Muscle layer of duodenum (tissue), 2 donors: Measurements from ENCODE around the gene RPL13.

ENCODE experiments used
- H3K27ac ChIP-seq: one replicate; pipeline ENCODE4 v1.7.0; 2013; ENCODE audit warnings: mild to moderate bottlenecking, low read length
- H3K27me3 ChIP-seq: one replicate; pipeline ENCODE4 v1.7.0; 2013; ENCODE audit warnings: low read depth, mild to moderate bottlenecking, control low read depth, low read length
- H3K36me3 ChIP-seq, 2 donors: one replicate each; pipeline ENCODE4 v1.7.0; 2013; ENCODE audit warnings: low read length in 2 of 2, control low read depth in 1 of 2, mild to moderate bottlenecking in 1 of 2; ENCODE audit not compliant: insufficient read depth in 2 of 2, control insufficient read depth in 1 of 2
- H3K4me1 ChIP-seq, 2 donors: one replicate each; pipeline ENCODE4 v1.7.0; 2013; ENCODE audit warnings: low read length in 2 of 2, mild to moderate bottlenecking in 2 of 2, control low read depth in 1 of 2, moderate library complexity in 1 of 2; ENCODE audit not compliant: insufficient read depth in 2 of 2, control insufficient read depth in 1 of 2
- H3K4me3 ChIP-seq, 2 donors: one replicate each; pipeline ENCODE4 v1.7.0; 2013; ENCODE audit warnings: low read length in 2 of 2, low read depth in 1 of 2, mild to moderate bottlenecking in 1 of 2
- H3K9me3 ChIP-seq, 2 donors: one replicate each; pipeline ENCODE4 v1.7.0; 2013; ENCODE audit warnings: low read length in 2 of 2, control low read depth in 1 of 2, mild to moderate bottlenecking in 1 of 2; ENCODE audit not compliant: control insufficient read depth in 1 of 2
- donor health status: healthy.

The RPL13 gene

GRCh38 chr16:89606006-89606405, 45.5 kb downstream of the RPL13 start:
- Histone ChIP-seq H3K27me3 (no peaks in the 10 kb centered on the region), H3K4me3 (no peak overlapping the region), H3K9me3 (no peaks in the 10 kb centered on the region), H3K4me1 (peaks cover 0 to 5% of the 10 kb centered on the region in 2 donors), H3K36me3 (no peaks in the 10 kb centered on the region), H3K27ac (no peak overlapping the region)

- no peaks in the 10 kb centered on the region for H3K27me3 ChIP-seq
- no peaks in the 10 kb centered on the region for H3K9me3 ChIP-seq
- no peak overlapping the region for H3K4me3 ChIP-seq
- no peaks in the 10 kb centered on the region for H3K36me3 ChIP-seq
- H3K27ac ChIP-seq = no peak overlapping the region
- H3K4me1 ChIP-seq = peaks cover 0 to 5% of the 10 kb centered on the region in 2 donors
Observed at GRCh38 chr16:89607453-89607852, 47.0 kb downstream of the RPL13 start.

- Histone ChIP-seq H3K36me3 (no peaks in the 10 kb centered on the region), H3K27me3 (no peaks in the 10 kb centered on the region), H3K4me1 (no peaks in the 10 kb centered on the region), H3K9me3 (no peaks in the 10 kb centered on the region), H3K27ac (no peak overlapping the region), H3K4me3 (no peak overlapping the region)
Observed at GRCh38 chr16:89607937-89608740, 47.7 kb downstream of the RPL13 start.

- Histone ChIP-seq H3K36me3 (no peaks in the 10 kb centered on the region), H3K27me3 (no peaks in the 10 kb centered on the region), H3K4me3 (no peak overlapping the region), H3K9me3 (no peaks in the 10 kb centered on the region), H3K4me1 (no peaks in the 10 kb centered on the region), H3K27ac (no peak overlapping the region)
Observed at GRCh38 chr16:89610108-89610453, 49.6 kb downstream of the RPL13 start.

GRCh38 chr16:89612415-89613166, 52.1 kb downstream of the RPL13 start:
- no peak overlapping the region for H3K4me3 ChIP-seq
- H3K9me3 ChIP-seq = no peaks in the 10 kb centered on the region
- H3K27ac ChIP-seq = no peak overlapping the region
- H3K4me1 ChIP-seq = no peaks in the 10 kb centered on the region
- no peaks in the 10 kb centered on the region for H3K27me3 ChIP-seq
- no peaks in the 10 kb centered on the region for H3K36me3 ChIP-seq

GRCh38 chr16:89613231-89613953, 52.9 kb downstream of the RPL13 start, which contains the start of gene DPEP1:
DPEP1 (plus strand) TSS chr16:89613642; CDS start chr16:89630411, 16,769 bp downstream.
- Histone ChIP-seq H3K27me3 (no peaks in the 10 kb centered on the region), H3K4me3 (no peak within 1 kb of the TSS), H3K9me3 (no peaks in the 10 kb centered on the region), H3K36me3 (no peaks in the 10 kb centered on the region), H3K4me1 (no peaks in the 10 kb centered on the region), H3K27ac (no peak within 1 kb of the TSS)

- H3K9me3 ChIP-seq = no peaks in the 10 kb centered on the region
- no peaks in the 10 kb centered on the region for H3K36me3 ChIP-seq
- no peaks in the 10 kb centered on the region for H3K27me3 ChIP-seq
- no peak overlapping the region for H3K4me3 ChIP-seq
- H3K27ac ChIP-seq = no peak overlapping the region
- H3K4me1 ChIP-seq = no peaks in the 10 kb centered on the region
Observed at GRCh38 chr16:89613954-89614459, 53.5 kb downstream of the RPL13 start.
